Astrocyte (in vitro differentiated cells and primary cell): ENCODE results near the gene RPL21. TPM values are rescaled to one million over a fixed set of nuclear protein-coding genes. Genes with fewer than 3 reads are reported as not detected.

Experiments used
- DNase-seq: peaks from one replicate; pipeline ENCODE4 v3.0.0-alpha.2; 2010; ENCODE audit warnings: low read depth
- FAIRE-seq: peaks from 2 replicates; lab custom pipeline; 2011; peaks lifted over from hg19 to GRCh38; lab: Jason Lieb, UNC
- H2AFZ ChIP-seq: 2 replicates; pipeline ENCODE4 v1.6.0; 2012; ENCODE audit warnings: low read depth, low read length, inconsistent platforms
- H3K27ac ChIP-seq: 2 replicates; pipeline ENCODE4 v1.5.1; 2011; ENCODE audit warnings: low read depth, low read length, inconsistent platforms
- H3K27me3 ChIP-seq: 2 replicates; pipeline ENCODE4 v1.6.0; 2011; ENCODE audit warnings: low read length, inconsistent platforms; ENCODE audit not compliant: insufficient read depth
- H3K36me3 ChIP-seq: 2 replicates; pipeline ENCODE4 v1.5.1; 2011; ENCODE audit warnings: low read length, inconsistent platforms; ENCODE audit not compliant: insufficient read depth
- H3K4me1 ChIP-seq: 2 replicates; pipeline ENCODE4 v1.5.1; 2011; ENCODE audit warnings: low read length, inconsistent platforms; ENCODE audit not compliant: insufficient read depth
- H3K4me2 ChIP-seq: 2 replicates; pipeline ENCODE4 v1.6.0; 2012; ENCODE audit warnings: low read length, inconsistent platforms
- H3K4me3 ChIP-seq: 2 replicates; pipeline ENCODE4 v1.5.1; 2011; ENCODE audit warnings: low read depth, mild to moderate bottlenecking, low read length, inconsistent platforms; ENCODE audit not compliant: insufficient read depth
- H3K79me2 ChIP-seq: 2 replicates; pipeline ENCODE4 v1.6.0; 2012; ENCODE audit warnings: mild to moderate bottlenecking, low read length, inconsistent platforms; ENCODE audit not compliant: insufficient read depth
- H3K9ac ChIP-seq: 2 replicates; pipeline ENCODE4 v1.6.0; 2012; ENCODE audit warnings: mild to moderate bottlenecking, low read length, inconsistent platforms
- H3K9me3 ChIP-seq: 2 replicates; pipeline ENCODE4 v1.5.1; 2012; ENCODE audit warnings: low read depth, mild to moderate bottlenecking, low read length, inconsistent platforms; ENCODE audit not compliant: insufficient read depth
- H4K20me1 ChIP-seq: 2 replicates; pipeline ENCODE4 v1.6.0; 2012; ENCODE audit warnings: low read length, inconsistent platforms; ENCODE audit not compliant: insufficient read depth
- H3K27ac Mint-ChIP-seq: one replicate; pipeline ENCODE4 v1.8.0; 2021; ENCODE audit warnings: mild to moderate bottlenecking, mixed read lengths; ENCODE audit not compliant: unreplicated experiment
- H3K27me3 Mint-ChIP-seq: one replicate; pipeline ENCODE4 v1.8.0; 2021; ENCODE audit warnings: low read depth, mixed read lengths; ENCODE audit not compliant: unreplicated experiment
- H3K36me3 Mint-ChIP-seq: one replicate; pipeline ENCODE4 v1.8.0; 2021; ENCODE audit warnings: low read depth, mixed read lengths; ENCODE audit not compliant: unreplicated experiment
- H3K4me1 Mint-ChIP-seq: one replicate; pipeline ENCODE4 v1.8.0; 2021; ENCODE audit warnings: low read depth, mixed read lengths; ENCODE audit not compliant: unreplicated experiment
- H3K4me3 Mint-ChIP-seq: one replicate; pipeline ENCODE4 v1.8.0; 2021; ENCODE audit warnings: mild to moderate bottlenecking, moderate library complexity, mixed read lengths; ENCODE audit not compliant: unreplicated experiment
- H3K9me3 Mint-ChIP-seq: one replicate; pipeline ENCODE4 v1.8.0; 2021; ENCODE audit warnings: mild to moderate bottlenecking, mixed read lengths; ENCODE audit not compliant: unreplicated experiment
- CTCF ChIP-seq: IDR thresholded peaks from 2 replicates; pipeline ENCODE4 v1.5.1; 2011; ENCODE audit warnings: low read depth, mild to moderate bottlenecking, inconsistent platforms, low read length, moderate library complexity; ENCODE audit not compliant: insufficient read depth
- EZH2 ChIP-seq: IDR thresholded peaks from 2 replicates; pipeline ENCODE4 v1.6.1; 2012; ENCODE audit warnings: mild to moderate bottlenecking, low read length, inconsistent platforms; ENCODE audit not compliant: insufficient read depth
- total RNA-seq: library from RNA; stranded (reverse); gene quantifications from 2 replicates; pipeline ENCODE4 v1.2.1, GENCODE V29; 2021

RPL21 gene
- total RNA-seq, 1 donor from 2014 or later: 728 TPM

GRCh38 chr13:27203186-27203585 lies 48.2 kb upstream of the RPL21 start:
- Mint-ChIP-seq H3K9me3 (no peaks in the 10 kb centered on the region), H3K4me1 (no peaks in the 10 kb centered on the region), H3K27ac (no peak overlapping the region), H3K36me3 (peaks cover 8% of the 10 kb centered on the region), H3K27me3 (no peaks in the 10 kb centered on the region), H3K4me3 (no peak overlapping the region)
- Histone ChIP-seq H3K9ac (no peak overlapping the region), H3K9me3 (no peaks in the 10 kb centered on the region), H3K27me3 (no peaks in the 10 kb centered on the region), H4K20me1 (no peaks in the 10 kb centered on the region), H3K27ac (no peak overlapping the region), H3K79me2 (no peaks in the 10 kb centered on the region), H3K36me3 (no peaks in the 10 kb centered on the region), H3K4me3 (no peak overlapping the region), H3K4me1 (no peaks in the 10 kb centered on the region), H2AFZ (no peak overlapping the region), H3K4me2 (no peak overlapping the region)
- no peak for DNase-seq
- FAIRE-seq: no peak
- TF ChIP-seq EZH2 (no peak), CTCF (no peak)

DNA sequence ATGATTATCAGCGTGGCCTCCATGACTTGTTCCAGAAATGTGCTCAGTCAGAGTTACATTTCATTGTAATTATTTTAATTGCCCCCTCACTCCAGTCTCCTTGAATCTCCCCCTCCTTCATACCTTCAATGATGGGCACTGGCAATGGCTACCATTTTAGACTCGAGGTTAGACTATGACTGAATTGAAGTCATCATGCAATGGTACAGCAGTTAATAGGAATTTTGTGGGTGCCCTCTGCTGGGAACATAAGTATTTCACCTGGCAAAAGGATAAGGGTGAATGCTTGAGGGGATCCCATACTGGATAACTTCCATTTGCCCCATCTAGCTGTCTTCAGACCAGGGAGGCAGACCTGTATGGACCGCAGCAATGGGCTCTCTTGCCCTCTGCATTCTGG lies 47.5 kb upstream of the RPL21 start:
- no peak for FAIRE-seq
- Histone ChIP-seq H3K27me3 (no peaks in the 10 kb centered on the region), H3K9ac (no peak overlapping the region), H3K4me1 (no peaks in the 10 kb centered on the region), H2AFZ (no peak overlapping the region), H3K27ac (no peak overlapping the region), H4K20me1 (no peaks in the 10 kb centered on the region), H3K36me3 (no peaks in the 10 kb centered on the region), H3K4me2 (no peak overlapping the region), H3K79me2 (no peaks in the 10 kb centered on the region), H3K4me3 (no peak overlapping the region), H3K9me3 (no peaks in the 10 kb centered on the region)
- peaks cover 8% of the 10 kb centered on the region for H3K36me3 Mint-ChIP-seq
- no peak overlapping the region for H3K27ac Mint-ChIP-seq
- TF ChIP-seq CTCF (no peak), EZH2 (no peak)
- H3K9me3 Mint-ChIP-seq: no peaks in the 10 kb centered on the region
- DNase-seq: no peak
- H3K4me3 Mint-ChIP-seq: no peak overlapping the region
- H3K27me3 Mint-ChIP-seq: no peaks in the 10 kb centered on the region
- no peaks in the 10 kb centered on the region for H3K4me1 Mint-ChIP-seq

DNA sequence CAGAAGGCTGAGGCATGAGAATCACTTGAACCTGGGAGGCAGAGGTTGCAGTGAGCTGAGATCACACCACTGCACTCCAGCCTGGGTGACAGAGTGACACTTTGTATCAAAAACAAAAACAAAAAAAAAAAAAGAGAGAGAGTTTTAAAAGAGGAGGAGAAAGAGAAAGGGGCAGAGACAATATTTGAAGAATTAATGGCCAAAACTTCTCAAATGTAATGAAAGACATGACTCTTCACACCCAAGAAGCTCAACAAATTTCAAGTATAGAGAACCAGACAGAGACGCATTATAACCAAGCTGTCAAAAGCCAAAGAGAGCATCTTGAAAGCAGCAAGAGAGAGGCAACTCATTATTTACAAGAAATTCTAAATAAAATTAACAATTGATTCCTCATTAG lies 42.8 kb upstream of the RPL21 start:
- Histone ChIP-seq H3K27me3 (no peaks in the 10 kb centered on the region), H3K27ac (no peak overlapping the region), H3K36me3 (no peaks in the 10 kb centered on the region), H3K79me2 (no peaks in the 10 kb centered on the region), H3K4me2 (no peak overlapping the region), H3K4me3 (no peak overlapping the region), H3K9me3 (no peaks in the 10 kb centered on the region), H3K9ac (no peak overlapping the region), H4K20me1 (no peaks in the 10 kb centered on the region), H2AFZ (no peak overlapping the region), H3K4me1 (no peaks in the 10 kb centered on the region)
- Mint-ChIP-seq H3K27ac (no peak overlapping the region), H3K4me3 (no peak overlapping the region), H3K27me3 (no peaks in the 10 kb centered on the region), H3K9me3 (peaks cover under 1% of the 10 kb centered on the region), H3K36me3 (peaks cover 6% of the 10 kb centered on the region), H3K4me1 (no peaks in the 10 kb centered on the region)
- no peak for FAIRE-seq
- no peak for DNase-seq
- TF ChIP-seq CTCF: no peak
- TF ChIP-seq EZH2: no peak
